Stomach (tissue), 4 donors: ENCODE measurements around the gene SELENOK.

Source experiments
- EP300 ChIP-seq: sonication (generic); formaldehyde crosslinking; IDR thresholded peaks from one replicate; pipeline ENCODE4 v1.6.1; 2017; ENCODE audit warnings: antibody characterized with exemption
- POLR2A ChIP-seq, 4 donors: fragments of 450-650 bp; IDR thresholded peaks; one replicate each; pipeline ENCODE4 v1.6.1; 2016; ENCODE audit warnings: antibody characterized with exemption in 4 of 4, control low read depth in 2 of 4, mild to moderate bottlenecking in 1 of 4, moderate library complexity in 1 of 4
- POLR2AphosphoS5 ChIP-seq, 3 donors: sonication (generic); formaldehyde crosslinking; IDR thresholded peaks; one replicate each; pipeline ENCODE4 v1.6.1; 2016; ENCODE audit warnings: antibody characterized with exemption in 3 of 3
- TF ChIP-seq, protein P1 (sequence below), 7 experiments: fragments of 450-650 bp in 4 of 7; fragments of 200-600 bp in 3 of 7; sonication (generic) in 3 of 7; IDR thresholded peaks; one replicate each; pipeline ENCODE4 v1.5.1; 2016 to 2019; ENCODE audit warnings: antibody characterized with exemption in 7 of 7, control low read depth in 2 of 7, mild to moderate bottlenecking in 1 of 7

- TF ChIP-seq, protein P1, sequence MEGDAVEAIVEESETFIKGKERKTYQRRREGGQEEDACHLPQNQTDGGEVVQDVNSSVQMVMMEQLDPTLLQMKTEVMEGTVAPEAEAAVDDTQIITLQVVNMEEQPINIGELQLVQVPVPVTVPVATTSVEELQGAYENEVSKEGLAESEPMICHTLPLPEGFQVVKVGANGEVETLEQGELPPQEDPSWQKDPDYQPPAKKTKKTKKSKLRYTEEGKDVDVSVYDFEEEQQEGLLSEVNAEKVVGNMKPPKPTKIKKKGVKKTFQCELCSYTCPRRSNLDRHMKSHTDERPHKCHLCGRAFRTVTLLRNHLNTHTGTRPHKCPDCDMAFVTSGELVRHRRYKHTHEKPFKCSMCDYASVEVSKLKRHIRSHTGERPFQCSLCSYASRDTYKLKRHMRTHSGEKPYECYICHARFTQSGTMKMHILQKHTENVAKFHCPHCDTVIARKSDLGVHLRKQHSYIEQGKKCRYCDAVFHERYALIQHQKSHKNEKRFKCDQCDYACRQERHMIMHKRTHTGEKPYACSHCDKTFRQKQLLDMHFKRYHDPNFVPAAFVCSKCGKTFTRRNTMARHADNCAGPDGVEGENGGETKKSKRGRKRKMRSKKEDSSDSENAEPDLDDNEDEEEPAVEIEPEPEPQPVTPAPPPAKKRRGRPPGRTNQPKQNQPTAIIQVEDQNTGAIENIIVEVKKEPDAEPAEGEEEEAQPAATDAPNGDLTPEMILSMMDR (IDR thresholded peaks at IDR 0.05): no peak
- TF ChIP-seq POLR2A (IDR thresholded peaks at IDR 0.05) (no peak), POLR2AphosphoS5 (IDR thresholded peaks at IDR 0.05) (no peak), EP300 (no peak)
These were observed 44.7 kb upstream of the SELENOK start for GRCh38 chr3:53936347-53936746.
